ENCODE data around the gene DRICH1. TPM values are rescaled to one million over a fixed set of nuclear protein-coding genes. Genes with fewer than 3 reads are reported as not detected.
A peak's percentile ranks its signal among the peaks of the same experiment; 100 is the strongest.

The DRICH1 gene
- total RNA-seq, 4 donors from 2014 or later = 0.76 TPM; not detected in 3

DNA sequence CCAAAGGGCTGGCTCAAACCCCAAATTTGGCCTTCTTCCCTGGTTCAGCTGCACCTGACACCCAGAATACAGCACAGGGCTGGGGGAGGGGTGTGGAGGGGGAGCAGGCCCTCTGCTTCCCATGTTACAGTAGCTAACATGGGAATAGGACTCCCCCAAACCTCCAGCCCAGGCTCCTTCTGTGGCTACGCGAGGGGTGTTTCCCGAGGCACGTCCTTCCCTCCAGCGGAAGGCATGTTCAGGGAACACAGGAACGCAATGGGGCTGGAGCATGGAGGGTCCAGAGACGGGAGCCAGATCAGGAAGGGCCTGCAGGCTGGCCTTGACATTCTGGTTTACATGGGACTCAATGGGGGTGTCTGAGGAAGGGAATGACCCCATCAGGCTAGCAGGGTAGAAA, 40.3 kb downstream of the DRICH1 start:
- no peak for TF ChIP-seq POLR2A (IDR thresholded peaks at IDR 0.05)
- TF ChIP-seq, protein P1, sequence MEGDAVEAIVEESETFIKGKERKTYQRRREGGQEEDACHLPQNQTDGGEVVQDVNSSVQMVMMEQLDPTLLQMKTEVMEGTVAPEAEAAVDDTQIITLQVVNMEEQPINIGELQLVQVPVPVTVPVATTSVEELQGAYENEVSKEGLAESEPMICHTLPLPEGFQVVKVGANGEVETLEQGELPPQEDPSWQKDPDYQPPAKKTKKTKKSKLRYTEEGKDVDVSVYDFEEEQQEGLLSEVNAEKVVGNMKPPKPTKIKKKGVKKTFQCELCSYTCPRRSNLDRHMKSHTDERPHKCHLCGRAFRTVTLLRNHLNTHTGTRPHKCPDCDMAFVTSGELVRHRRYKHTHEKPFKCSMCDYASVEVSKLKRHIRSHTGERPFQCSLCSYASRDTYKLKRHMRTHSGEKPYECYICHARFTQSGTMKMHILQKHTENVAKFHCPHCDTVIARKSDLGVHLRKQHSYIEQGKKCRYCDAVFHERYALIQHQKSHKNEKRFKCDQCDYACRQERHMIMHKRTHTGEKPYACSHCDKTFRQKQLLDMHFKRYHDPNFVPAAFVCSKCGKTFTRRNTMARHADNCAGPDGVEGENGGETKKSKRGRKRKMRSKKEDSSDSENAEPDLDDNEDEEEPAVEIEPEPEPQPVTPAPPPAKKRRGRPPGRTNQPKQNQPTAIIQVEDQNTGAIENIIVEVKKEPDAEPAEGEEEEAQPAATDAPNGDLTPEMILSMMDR (IDR thresholded peaks at IDR 0.05) = no peak
- intact Hi-C loops (cut with DNase I) = no loop called here
- Histone ChIP-seq H3K36me3 (no peaks in the 10 kb centered on the region), H3K27me3 (peaks cover 0 to 10% (median 0%) of the 10 kb centered on the region in 4 donors), H3K4me1 (no peaks in the 10 kb centered on the region), H3K4me3 (no peak overlapping the region), H3K9me3 (no peaks in the 10 kb centered on the region), H3K27ac (no peak overlapping the region)
- no peak for DNase-seq
- WGBS, 2 donors = 67% methylated on average over 1 of the region's 7 CpGs; no CpG with 5 or more reads in 1 of the 2 donors

GRCh38 chr22:23591201-23591791, 40.8 kb downstream of the DRICH1 start:
- intact Hi-C loops (cut with DNase I) = no loop called here
- H3K27ac ChIP-seq = no peak overlapping the region
- TF ChIP-seq, protein P1 (IDR thresholded peaks at IDR 0.05) = peak; percentile 42 to 66 (median 60)
- no peak for TF ChIP-seq POLR2A (IDR thresholded peaks at IDR 0.05)
- peaks cover 0 to 10% (median 0%) of the 10 kb centered on the region in 4 donors for H3K27me3 ChIP-seq
- DNase-seq = no peak
- H3K4me3 ChIP-seq = no peak overlapping the region
- WGBS, 2 donors = 45 to 48% methylated on average over 8 to 11 of the region's 11 CpGs
- H3K36me3 ChIP-seq = no peaks in the 10 kb centered on the region
- H3K9me3 ChIP-seq = no peaks in the 10 kb centered on the region
- H3K4me1 ChIP-seq = no peaks in the 10 kb centered on the region

DNA sequence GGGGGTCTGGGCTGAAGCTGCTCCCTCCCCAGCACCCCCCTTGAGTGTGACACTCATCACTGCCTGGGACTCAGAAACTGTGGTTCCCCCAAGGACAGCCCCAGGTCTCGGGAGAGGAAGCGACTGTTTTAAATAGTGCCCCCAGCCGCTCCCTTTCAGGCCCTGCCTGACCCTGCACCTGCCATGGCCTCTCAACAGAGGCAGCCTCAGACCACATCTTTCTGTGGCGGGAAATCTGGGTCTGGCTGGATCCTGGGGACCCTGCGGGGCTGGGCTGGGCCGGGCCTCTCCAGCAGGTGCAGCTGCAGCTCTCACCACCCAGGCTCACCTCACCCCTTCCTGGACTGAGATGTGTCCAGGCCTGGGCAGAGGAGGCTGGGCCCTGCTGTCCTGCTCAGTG, 48.3 kb downstream of the DRICH1 start:
- 61 to 73% methylated on average over 4 of the region's 6 CpGs for WGBS, 2 donors
- intact Hi-C loops (cut with DNase I) = no loop called here
- H3K4me3 ChIP-seq = no peak overlapping the region

GRCh38 chr22:23583153-23583552, 49.0 kb downstream of the DRICH1 start:
- no peak for DNase-seq
- Histone ChIP-seq H3K9me3 (no peaks in the 10 kb centered on the region), H3K27ac (no peak overlapping the region), H3K4me1 (no peaks in the 10 kb centered on the region), H3K36me3 (no peaks in the 10 kb centered on the region), H3K4me3 (no peak overlapping the region), H3K27me3 (peaks cover 0 to 27% (median 0%) of the 10 kb centered on the region in 4 donors)
- 57 to 68% methylated on average over 4 to 7 of the region's 7 CpGs for WGBS, 2 donors
- TF ChIP-seq, protein P1 (IDR thresholded peaks at IDR 0.05) = no peak
- no peak for TF ChIP-seq POLR2A (IDR thresholded peaks at IDR 0.05)
- intact Hi-C loops (cut with DNase I) = no loop called here

More for the DNA sequence above, 48.3 kb downstream of the DRICH1 start:
- Histone ChIP-seq H3K27ac (no peak overlapping the region), H3K36me3 (no peaks in the 10 kb centered on the region), H3K9me3 (no peaks in the 10 kb centered on the region), H3K4me1 (no peaks in the 10 kb centered on the region), H3K27me3 (peaks cover 0 to 23% (median 0%) of the 10 kb centered on the region in 4 donors)
- TF ChIP-seq, protein P1 (IDR thresholded peaks at IDR 0.05) = no peak
- no peak for TF ChIP-seq POLR2A (IDR thresholded peaks at IDR 0.05)
- DNase-seq = no peak

DNA sequence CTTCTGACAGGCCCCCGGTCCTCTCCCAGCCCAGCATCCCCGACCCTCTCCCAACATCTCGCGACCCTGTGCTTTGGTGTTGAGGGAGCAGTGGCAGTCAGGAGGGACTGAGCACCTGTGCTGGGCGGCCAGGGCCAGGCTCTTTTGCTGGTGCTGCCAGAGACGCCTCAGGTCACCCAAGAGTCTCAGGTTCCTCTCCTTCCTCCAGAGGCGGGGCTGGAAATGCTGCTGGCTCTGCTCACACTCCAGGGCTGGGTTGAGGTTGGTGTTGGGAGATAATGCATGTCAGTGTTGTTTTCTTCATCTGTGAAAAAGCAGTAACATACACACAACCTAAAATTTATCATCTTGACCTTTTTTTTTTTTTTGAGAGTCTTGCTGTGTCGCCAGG, 50.9 kb downstream of the DRICH1 start:
- Histone ChIP-seq H3K27ac (no peak overlapping the region), H3K36me3 (no peaks in the 10 kb centered on the region), H3K9me3 (no peaks in the 10 kb centered on the region), H3K27me3 (peaks cover 0 to 27% (median 0%) of the 10 kb centered on the region in 4 donors), H3K4me1 (no peaks in the 10 kb centered on the region), H3K4me3 (no peak overlapping the region)
- TF ChIP-seq, protein P1 (IDR thresholded peaks at IDR 0.05) = no peak
- TF ChIP-seq POLR2A (IDR thresholded peaks at IDR 0.05) = no peak
- intact Hi-C loops (cut with DNase I) = no loop called here
- 66 to 78% methylated on average over 5 to 6 of the region's 8 CpGs for WGBS, 2 donors
- no peak for DNase-seq
